ENCODE data around the gene CXCR5. TPM values are rescaled to one million over a fixed set of nuclear protein-coding genes. Genes with fewer than 3 reads are reported as not detected.
A peak's percentile ranks its signal among the peaks of the same experiment; 100 is the strongest.

The CXCR5 gene
- total and polyA plus RNA-seq, 10 donors: 25.0 to 66.6 (median 34.3) TPM

DNA sequence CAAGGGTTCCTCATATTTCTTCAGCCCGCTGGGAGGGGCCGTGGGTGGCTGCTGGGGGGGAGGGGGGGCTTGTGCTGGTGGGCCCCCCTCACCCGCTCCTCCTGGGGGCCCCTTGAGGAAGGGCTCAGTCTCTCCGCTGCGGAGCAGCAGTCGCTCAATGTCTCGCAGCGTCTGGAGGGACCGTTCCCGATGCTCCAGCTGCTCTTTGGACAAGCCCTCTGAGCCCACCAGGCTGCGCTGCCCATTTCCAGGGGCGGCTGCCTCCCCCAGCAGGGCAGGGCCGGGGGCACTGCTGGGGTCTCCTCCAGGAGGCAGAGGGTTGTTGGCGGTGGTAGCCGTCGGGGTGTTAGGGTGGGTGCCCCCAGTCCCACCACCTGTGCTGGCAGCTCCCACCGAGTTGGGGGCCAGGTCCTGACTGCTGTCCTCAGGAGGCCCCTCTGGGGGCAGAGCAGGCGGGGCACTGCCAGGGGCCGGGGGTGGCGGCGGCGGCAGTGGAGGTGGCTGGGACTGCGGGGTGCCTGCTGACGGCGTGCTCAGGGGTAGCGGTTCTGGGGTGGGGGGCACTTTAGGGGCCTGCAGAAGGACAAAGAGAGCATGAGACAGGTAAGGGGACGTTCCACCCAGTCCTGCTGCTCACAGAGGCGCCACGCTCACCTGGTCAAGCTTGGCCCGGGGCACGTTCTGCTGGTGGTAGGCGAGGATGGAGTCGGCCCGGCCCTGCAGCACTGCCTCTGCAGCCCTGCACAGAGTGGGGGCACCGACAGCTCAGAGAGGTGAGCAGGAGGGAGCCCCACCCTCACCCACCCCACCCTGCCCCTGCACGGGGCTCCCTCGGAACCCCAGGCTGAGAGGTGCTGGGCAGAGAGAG is 18.9 kb downstream of the CXCR5 start:
- peak; percentile 75 for DNase-seq
- intact Hi-C loops (cut with DNase I; ENCODE audit: low total_unique reads): no loop called here
- Histone ChIP-seq H3K27me3 (replicated peaks in 1 of 7) (no peaks in the 10 kb centered on the region), H3K9me3 (no peaks in the 10 kb centered on the region), H3K27ac (peak overlapping the region in 1 of 8 donors; percentile 33), H3K36me3 (peaks cover 0 to 100% (median 77%) of the 10 kb centered on the region in 6 donors), H3K4me1 (peaks cover 0 to 53% (median 17%) of the 10 kb centered on the region in 6 donors), H3K4me3 (no peak overlapping the region)
- WGBS, 5 donors: 91 to 95% (median 94%) methylated on average over 16 to 37 of the region's 37 CpGs
- TF ChIP-seq POLR2A (IDR thresholded peaks at IDR 0.05) (no peak), POLR2AphosphoS5 (IDR thresholded peaks at IDR 0.05) (peak in 1 of 3 donors; percentile 10)

- peak; percentile 73 for DNase-seq
- Histone ChIP-seq H3K27me3 (replicated peaks in 1 of 7) (no peaks in the 10 kb centered on the region), H3K27ac (peak overlapping the region in 1 of 8 donors; percentile 33), H3K36me3 (peaks cover 0 to 100% (median 79%) of the 10 kb centered on the region in 6 donors), H3K4me1 (peaks cover 0 to 53% (median 18%) of the 10 kb centered on the region in 6 donors), H3K4me3 (no peak overlapping the region), H3K9me3 (no peaks in the 10 kb centered on the region)
- 85 to 93% (median 87%) methylated on average over 17 to 21 of the region's 21 CpGs for WGBS, 5 donors
- intact Hi-C loops (cut with DNase I; ENCODE audit: low total_unique reads): no loop called here
- no peak for TF ChIP-seq POLR2AphosphoS5 (IDR thresholded peaks at IDR 0.05)
- no peak for TF ChIP-seq POLR2A (IDR thresholded peaks at IDR 0.05)
- TF ChIP-seq, protein P1, sequence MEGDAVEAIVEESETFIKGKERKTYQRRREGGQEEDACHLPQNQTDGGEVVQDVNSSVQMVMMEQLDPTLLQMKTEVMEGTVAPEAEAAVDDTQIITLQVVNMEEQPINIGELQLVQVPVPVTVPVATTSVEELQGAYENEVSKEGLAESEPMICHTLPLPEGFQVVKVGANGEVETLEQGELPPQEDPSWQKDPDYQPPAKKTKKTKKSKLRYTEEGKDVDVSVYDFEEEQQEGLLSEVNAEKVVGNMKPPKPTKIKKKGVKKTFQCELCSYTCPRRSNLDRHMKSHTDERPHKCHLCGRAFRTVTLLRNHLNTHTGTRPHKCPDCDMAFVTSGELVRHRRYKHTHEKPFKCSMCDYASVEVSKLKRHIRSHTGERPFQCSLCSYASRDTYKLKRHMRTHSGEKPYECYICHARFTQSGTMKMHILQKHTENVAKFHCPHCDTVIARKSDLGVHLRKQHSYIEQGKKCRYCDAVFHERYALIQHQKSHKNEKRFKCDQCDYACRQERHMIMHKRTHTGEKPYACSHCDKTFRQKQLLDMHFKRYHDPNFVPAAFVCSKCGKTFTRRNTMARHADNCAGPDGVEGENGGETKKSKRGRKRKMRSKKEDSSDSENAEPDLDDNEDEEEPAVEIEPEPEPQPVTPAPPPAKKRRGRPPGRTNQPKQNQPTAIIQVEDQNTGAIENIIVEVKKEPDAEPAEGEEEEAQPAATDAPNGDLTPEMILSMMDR (IDR thresholded peaks at IDR 0.05 in 8 of 11, conservative IDR thresholded peaks at IDR 0.05 in 3 of 11): no peak
These were observed 19.7 kb downstream of the CXCR5 start for GRCh38 chr11:118903204-118904015.

DNA sequence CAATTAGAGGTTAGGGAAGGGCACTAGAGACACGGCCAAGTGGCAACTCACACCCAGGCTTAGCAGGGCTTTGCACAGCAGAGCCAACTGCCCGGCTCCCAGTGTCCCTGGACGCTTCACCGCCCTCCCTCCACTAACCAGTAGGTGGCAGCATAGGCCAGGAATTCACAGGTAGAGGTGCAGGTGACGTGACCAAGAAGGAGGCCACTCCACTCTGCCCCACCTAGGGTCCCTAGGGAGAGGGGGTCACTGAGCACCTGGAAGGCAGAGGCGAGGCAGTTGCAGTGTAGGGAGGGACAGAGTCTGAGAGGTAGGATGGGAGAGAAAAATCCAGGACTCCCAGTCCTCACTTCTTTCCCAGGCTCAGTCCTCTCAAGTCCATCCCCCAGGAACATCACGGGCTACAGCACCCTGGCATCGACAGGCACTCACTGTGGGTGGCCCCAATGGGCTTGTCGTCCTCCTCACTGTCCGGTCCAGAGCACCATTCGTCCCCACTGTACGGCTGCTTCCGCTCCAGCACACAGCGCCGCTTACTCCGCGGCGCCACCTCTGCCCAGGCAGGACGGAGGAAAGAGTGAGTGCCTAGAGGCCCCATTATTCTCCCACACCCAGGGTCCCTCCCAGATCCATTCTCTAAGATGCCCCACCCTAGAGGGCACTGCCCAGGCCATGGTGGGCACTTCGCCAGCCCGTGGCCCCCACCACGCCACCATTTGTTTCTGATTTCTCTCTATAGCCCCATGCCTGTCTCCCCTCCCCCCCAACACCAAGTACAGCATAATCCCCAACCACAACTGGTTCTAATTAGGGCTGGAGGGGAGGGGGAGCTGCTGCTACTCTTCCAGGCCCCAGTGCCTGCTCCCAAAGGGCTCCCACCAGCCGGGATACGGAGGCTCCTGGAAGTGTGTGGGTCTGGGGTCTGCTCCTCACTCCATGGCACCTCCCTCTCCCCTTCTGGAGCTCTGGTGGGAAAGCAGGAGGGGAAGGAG is 23.7 kb downstream of the CXCR5 start:
- H3K27me3 ChIP-seq (replicated peaks in 1 of 7): peaks cover 0 to 8% (median 0%) of the 10 kb centered on the region in 7 donors
- WGBS, 5 donors: 54 to 66% (median 61%) methylated on average over 24 of the region's 24 CpGs
- DNase-seq: peak; percentile 94
- TF ChIP-seq POLR2AphosphoS5 (IDR thresholded peaks at IDR 0.05) (peak; percentile 58 to 71 (median 69)), POLR2A (IDR thresholded peaks at IDR 0.05) (no peak)
- TF ChIP-seq, protein P1 (IDR thresholded peaks at IDR 0.05 in 8 of 11, conservative IDR thresholded peaks at IDR 0.05 in 3 of 11): peak; percentile 93 to 99 (median 97)
- H3K9me3 ChIP-seq: no peaks in the 10 kb centered on the region
- no peak overlapping the region for H3K4me3 ChIP-seq
- peaks cover 32 to 79% (median 53%) of the 10 kb centered on the region in 6 donors for H3K4me1 ChIP-seq
- H3K27ac ChIP-seq: peak overlapping the region in 4 of 8 donors; percentile 39 to 98 (median 95)
- peaks cover 0 to 65% (median 40%) of the 10 kb centered on the region in 6 donors for H3K36me3 ChIP-seq
- intact Hi-C loops (cut with DNase I; ENCODE audit: low total_unique reads): loop anchor here (5.0 kb wide), 1 partner anchor 50 kb away; the partner anchor contains the start of gene UPK2

Measured in spleen (tissue), 11 donors.